ENCODE measurements around the gene SPINK1. TPM values are rescaled to one million over a fixed set of nuclear protein-coding genes. Genes with fewer than 3 reads are reported as not detected.

SPINK1 gene
- total and polyA plus RNA-seq, 12 donors, result 1.2 to 14.7 (median 2.5) TPM; not detected in 3

- intact Hi-C loops (cut with DNase I), result no loop called here
- no peak for ATAC-seq
These were observed 11.4 kb upstream of the SPINK1 start for GRCh38 chr5:147842869-147843268.

GRCh38 chr5:147836439-147836838 is 5.0 kb upstream of the SPINK1 start:
- H3K27ac ChIP-seq, result no peak overlapping the region
- no peaks in the 10 kb centered on the region for H3K9me3 ChIP-seq
- H3K36me3 ChIP-seq, result no peaks in the 10 kb centered on the region
- H3K4me3 ChIP-seq, result no peak overlapping the region
- TF ChIP-seq CTCF (IDR thresholded peaks at IDR 0.05), result no peak
- no peaks in the 10 kb centered on the region for H3K4me1 ChIP-seq
- peaks cover 0 to 8% (median 0%) of the 10 kb centered on the region in 7 donors for H3K27me3 ChIP-seq
- no peak for ATAC-seq
- DNase-seq, result no peak
- intact Hi-C loops (cut with DNase I), result no loop called here
- WGBS, 2 donors, result 81 to 86% methylated on average over 3 of the region's 3 CpGs

More at GRCh38 chr5:147842869-147843268, 11.4 kb upstream of the SPINK1 start:
- peaks cover 0 to 7% (median 0%) of the 10 kb centered on the region in 9 donors for H3K4me1 ChIP-seq
- H3K27me3 ChIP-seq, result peaks cover 0 to 6% (median 0%) of the 10 kb centered on the region in 7 donors
- DNase-seq, result no peak
- no peak for TF ChIP-seq CTCF (IDR thresholded peaks at IDR 0.05)
- no peak overlapping the region for H3K4me3 ChIP-seq
- no peaks in the 10 kb centered on the region for H3K9me3 ChIP-seq
- 59 to 72% methylated on average over 2 of the region's 2 CpGs for WGBS, 2 donors
- no peaks in the 10 kb centered on the region for H3K36me3 ChIP-seq
- H3K27ac ChIP-seq, result no peak overlapping the region

GRCh38 chr5:147835386-147835798 is 3.9 kb upstream of the SPINK1 start:
- no peak for DNase-seq

GRCh38 chr5:147832541-147832940 is 1.1 kb upstream of the SPINK1 start:
- Histone ChIP-seq H3K27me3 (peaks cover 0 to 10% (median 0%) of the 10 kb centered on the region in 7 donors), H3K36me3 (no peaks in the 10 kb centered on the region), H3K27ac (no peak overlapping the region), H3K4me3 (no peak overlapping the region), H3K9me3 (no peaks in the 10 kb centered on the region), H3K4me1 (no peaks in the 10 kb centered on the region)
- intact Hi-C loops (cut with DNase I), result no loop called here
- no peak for DNase-seq
- TF ChIP-seq CTCF (IDR thresholded peaks at IDR 0.05), result no peak
- WGBS, 2 donors, result 90 to 95% methylated on average over 1 of the region's 1 CpG
- ATAC-seq, result no peak

More at GRCh38 chr5:147835386-147835798, 3.9 kb upstream of the SPINK1 start:
- H3K36me3 ChIP-seq, result no peaks in the 10 kb centered on the region
- H3K27me3 ChIP-seq, result peaks cover 0 to 8% (median 0%) of the 10 kb centered on the region in 7 donors
- ATAC-seq, result no peak
- no peak for TF ChIP-seq CTCF (IDR thresholded peaks at IDR 0.05)
- intact Hi-C loops (cut with DNase I), result no loop called here
- WGBS, 2 donors, result 73 to 77% methylated on average over 2 of the region's 2 CpGs
- H3K9me3 ChIP-seq, result no peaks in the 10 kb centered on the region
- no peak overlapping the region for H3K27ac ChIP-seq
- H3K4me3 ChIP-seq, result no peak overlapping the region
- no peaks in the 10 kb centered on the region for H3K4me1 ChIP-seq

Data from heart right ventricle (tissue), 16 donors.